Ovary (tissue), 3 donors: Measurements from ENCODE around the gene DDR1.

Experiments used
- EP300 ChIP-seq: sonication (generic); formaldehyde crosslinking; IDR thresholded peaks from one replicate; pipeline ENCODE4 v1.6.1; 2017; ENCODE audit warnings: antibody characterized with exemption
- TF ChIP-seq, protein P1 (sequence below), 3 donors: fragments of 450-650 bp in 2 of 3; fragments of 200-600 bp in 1 of 3; IDR thresholded peaks; one replicate each; pipeline versions ENCODE4 v1.5.1 to v1.8.0; 2016 to 2022; ENCODE audit warnings: antibody characterized with exemption in 3 of 3, mild to moderate bottlenecking in 1 of 3
- donor health status: DM: no; HTN: no; CAD: no.

DNA sequence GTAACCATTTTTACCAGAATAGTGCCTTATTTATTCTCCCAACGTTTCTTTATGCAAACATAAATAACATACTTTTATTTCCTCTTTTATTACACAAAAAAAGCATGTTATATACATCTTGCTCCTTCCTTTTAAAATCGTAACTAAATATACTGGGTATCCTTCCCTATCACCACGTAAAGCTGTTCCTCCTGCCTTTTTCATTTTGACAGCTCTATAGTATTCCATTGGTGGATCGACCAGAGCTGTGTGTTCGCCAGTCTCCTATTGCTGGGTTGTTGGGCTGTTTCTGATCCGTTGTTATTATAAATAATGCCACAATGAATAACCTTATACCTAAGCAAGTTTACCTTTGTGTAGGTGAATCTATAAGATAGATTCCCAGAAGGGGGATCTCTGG, 46.9 kb upstream of the DDR1 start:
- TF ChIP-seq, protein P1, sequence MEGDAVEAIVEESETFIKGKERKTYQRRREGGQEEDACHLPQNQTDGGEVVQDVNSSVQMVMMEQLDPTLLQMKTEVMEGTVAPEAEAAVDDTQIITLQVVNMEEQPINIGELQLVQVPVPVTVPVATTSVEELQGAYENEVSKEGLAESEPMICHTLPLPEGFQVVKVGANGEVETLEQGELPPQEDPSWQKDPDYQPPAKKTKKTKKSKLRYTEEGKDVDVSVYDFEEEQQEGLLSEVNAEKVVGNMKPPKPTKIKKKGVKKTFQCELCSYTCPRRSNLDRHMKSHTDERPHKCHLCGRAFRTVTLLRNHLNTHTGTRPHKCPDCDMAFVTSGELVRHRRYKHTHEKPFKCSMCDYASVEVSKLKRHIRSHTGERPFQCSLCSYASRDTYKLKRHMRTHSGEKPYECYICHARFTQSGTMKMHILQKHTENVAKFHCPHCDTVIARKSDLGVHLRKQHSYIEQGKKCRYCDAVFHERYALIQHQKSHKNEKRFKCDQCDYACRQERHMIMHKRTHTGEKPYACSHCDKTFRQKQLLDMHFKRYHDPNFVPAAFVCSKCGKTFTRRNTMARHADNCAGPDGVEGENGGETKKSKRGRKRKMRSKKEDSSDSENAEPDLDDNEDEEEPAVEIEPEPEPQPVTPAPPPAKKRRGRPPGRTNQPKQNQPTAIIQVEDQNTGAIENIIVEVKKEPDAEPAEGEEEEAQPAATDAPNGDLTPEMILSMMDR (IDR thresholded peaks at IDR 0.05) = no peak
- TF ChIP-seq EP300 = no peak
